LNCaP clone FGC (cell line): ENCODE data around the gene MYO16.

Experiments used
- DNase-seq: peaks from one replicate; pipeline ENCODE4 v3.0.0-alpha.2; 2011; ENCODE audit warnings: low read depth
- H3K4me3 ChIP-seq: 2 replicates; pipeline ENCODE4 v1.5.1; 2011; ENCODE audit warnings: mild to moderate bottlenecking, low read depth, low read length, control low read depth
- TF ChIP-seq, protein P1 (sequence below): IDR thresholded peaks from 2 replicates; pipeline ENCODE4 v1.5.1; 2012; ENCODE audit warnings: mild to moderate bottlenecking; ENCODE audit not compliant: control insufficient read depth, insufficient read depth; ENCODE audit errors: extremely low read depth

Gene MYO16

DNA sequence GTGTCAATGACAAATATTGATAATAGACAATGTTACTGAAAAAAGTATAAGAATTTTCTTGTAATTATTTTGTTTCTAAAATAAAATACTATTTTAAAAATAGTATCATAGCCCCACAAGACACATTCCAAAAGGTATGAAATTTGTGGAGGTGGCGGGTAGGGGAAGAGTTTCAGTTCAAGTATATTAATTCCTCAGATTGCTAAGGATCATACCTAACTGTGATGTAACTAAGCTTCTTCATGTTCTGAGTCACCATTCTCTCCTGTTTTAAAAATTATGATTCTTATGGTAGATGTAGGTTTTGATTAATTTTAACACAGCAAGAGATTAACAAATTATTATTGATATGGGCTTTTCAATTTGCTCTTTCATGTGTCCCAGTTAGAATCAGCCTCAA is 61.3 kb downstream of the MYO16 start:
- TF ChIP-seq, protein P1, sequence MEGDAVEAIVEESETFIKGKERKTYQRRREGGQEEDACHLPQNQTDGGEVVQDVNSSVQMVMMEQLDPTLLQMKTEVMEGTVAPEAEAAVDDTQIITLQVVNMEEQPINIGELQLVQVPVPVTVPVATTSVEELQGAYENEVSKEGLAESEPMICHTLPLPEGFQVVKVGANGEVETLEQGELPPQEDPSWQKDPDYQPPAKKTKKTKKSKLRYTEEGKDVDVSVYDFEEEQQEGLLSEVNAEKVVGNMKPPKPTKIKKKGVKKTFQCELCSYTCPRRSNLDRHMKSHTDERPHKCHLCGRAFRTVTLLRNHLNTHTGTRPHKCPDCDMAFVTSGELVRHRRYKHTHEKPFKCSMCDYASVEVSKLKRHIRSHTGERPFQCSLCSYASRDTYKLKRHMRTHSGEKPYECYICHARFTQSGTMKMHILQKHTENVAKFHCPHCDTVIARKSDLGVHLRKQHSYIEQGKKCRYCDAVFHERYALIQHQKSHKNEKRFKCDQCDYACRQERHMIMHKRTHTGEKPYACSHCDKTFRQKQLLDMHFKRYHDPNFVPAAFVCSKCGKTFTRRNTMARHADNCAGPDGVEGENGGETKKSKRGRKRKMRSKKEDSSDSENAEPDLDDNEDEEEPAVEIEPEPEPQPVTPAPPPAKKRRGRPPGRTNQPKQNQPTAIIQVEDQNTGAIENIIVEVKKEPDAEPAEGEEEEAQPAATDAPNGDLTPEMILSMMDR, result no peak
- no peak overlapping the region for H3K4me3 ChIP-seq
- no peak for DNase-seq

DNA sequence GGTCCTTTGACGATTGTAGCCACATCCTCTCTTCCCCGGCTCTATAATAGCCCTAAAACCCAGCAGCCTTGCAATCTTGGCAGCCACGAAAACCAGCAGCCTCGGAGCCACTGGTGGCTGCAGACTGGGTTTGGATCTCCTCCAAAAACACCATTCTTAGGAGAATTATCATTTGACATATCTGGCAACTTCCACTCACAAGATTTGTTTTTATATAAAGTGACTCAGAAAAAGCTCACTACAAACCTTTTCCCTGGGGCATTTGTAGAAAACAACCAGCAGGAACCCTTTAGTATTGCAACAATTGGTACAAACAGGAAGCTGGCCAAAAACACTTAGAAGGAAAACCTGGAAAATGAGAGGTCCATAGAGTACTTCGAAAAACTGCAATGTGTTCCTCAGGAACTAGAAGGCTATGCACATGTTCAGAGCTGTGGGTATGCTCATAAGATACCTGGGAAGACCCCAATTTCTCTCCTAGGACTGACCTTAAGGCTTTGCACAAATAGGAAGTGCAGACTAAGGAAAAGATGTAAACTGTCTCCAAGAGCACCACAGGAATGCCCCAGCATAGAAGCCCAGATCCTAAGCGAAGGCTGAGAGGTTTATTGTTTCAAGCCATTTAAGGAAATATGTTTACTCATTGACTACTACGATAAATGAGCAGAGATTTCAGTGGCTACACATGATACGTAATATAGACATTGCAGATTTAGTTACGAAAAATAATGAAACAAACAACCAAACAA is 71.2 kb downstream of the MYO16 start:
- no peak for DNase-seq
- H3K4me3 ChIP-seq, result no peak overlapping the region
- TF ChIP-seq, protein P1, result no peak

DNA sequence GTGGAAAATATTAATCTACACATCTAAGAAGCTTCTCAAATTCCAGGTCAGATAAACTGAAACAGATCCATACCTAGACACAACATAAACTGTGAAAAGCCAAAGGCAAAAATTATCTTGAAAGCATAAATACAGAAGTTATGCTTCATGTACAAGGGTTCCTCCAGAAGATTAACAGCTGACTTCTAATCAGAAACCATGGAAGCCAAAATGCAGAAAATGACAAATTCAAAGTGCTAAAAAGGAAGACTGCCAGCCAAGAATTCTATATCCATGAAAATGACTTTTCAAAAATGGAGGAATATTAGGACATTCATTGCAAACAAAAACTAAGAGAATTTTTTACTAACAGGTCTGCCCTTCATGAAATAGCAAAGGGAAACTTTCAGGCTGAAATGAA is 72.8 kb downstream of the MYO16 start:
- TF ChIP-seq, protein P1, result no peak
- no peak for DNase-seq

DNA sequence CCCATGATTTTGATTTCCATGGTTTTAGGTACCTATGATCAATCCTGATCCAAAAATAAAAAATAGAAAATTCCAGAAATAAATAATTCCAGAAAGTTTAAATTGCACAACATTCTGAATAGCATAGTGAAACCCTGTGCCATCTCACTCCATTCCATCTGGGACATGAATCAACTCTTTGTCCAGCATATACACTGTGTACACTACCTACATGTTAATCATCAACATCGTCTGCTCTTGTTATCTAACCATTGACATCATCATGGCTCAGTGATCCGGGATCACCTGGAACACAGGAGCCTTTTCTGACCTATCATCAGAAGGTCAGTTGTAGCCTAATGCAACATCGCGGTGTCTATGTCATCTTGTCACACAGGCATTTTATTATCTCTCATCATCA is 75.6 kb downstream of the MYO16 start:
- no peak for DNase-seq
- TF ChIP-seq, protein P1, result no peak
- H3K4me3 ChIP-seq, result no peak overlapping the region

More for the DNA sequence above, 72.8 kb downstream of the MYO16 start:
- no peak overlapping the region for H3K4me3 ChIP-seq

DNA sequence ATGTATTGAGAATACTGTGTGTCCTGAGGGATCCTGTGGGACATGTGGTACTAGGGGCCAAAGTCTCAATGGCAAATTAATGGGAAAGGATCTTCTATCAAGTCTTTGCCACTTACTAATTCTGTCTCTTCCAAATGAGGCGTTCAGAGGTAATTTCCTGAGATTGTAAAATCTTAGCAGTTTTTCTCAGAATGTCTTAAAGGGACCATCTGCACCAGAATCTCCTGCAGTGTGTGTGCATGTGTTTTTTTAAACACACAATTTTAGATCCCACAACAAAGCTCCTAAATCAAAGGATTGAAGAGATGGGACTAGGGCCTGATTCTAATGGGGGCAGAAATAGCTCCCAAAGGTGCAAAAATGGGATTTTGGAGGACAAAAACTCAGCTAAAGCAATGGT is 78.2 kb downstream of the MYO16 start:
- TF ChIP-seq, protein P1, result no peak
- no peak for DNase-seq
- no peak overlapping the region for H3K4me3 ChIP-seq

DNA sequence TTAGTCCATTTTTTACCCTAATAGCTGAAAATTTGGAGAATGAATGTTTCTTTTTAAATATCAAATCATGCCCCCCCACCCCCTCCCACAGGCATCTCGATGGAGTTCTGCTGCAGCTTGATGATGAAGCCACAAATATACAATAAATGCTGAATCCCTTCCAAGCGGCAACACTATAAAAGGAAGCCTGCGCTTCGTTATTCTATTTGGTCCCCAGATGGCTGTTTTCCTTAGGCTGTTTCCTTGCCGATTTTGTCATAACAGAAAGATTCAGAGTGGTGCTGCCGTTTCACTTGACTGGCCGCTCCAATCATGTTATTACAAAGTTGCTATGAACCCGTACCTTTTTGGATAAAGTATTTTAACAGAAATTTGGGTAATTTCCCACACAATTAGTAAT is 79.5 kb downstream of the MYO16 start:
- TF ChIP-seq, protein P1, result no peak
- DNase-seq, result no peak
- H3K4me3 ChIP-seq, result no peak overlapping the region

DNA sequence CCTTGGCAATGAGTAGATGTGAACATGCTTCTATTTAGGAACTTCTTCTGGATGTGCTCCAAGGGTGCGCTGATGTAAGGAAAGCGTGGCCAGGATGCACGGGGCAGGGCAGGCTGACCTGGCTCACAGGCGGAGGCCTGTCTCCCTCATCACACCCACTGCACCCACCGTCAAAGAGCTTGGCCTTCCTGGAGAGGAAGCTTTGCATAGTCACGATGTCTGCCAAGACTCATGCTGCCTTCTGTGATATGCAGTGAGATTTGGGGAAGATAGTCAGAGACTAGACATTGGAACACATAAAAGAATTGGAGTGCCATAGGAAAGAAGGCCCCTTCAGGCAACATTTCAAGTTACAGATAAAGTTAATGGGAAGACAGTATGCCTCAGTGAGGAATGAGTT is 82.0 kb downstream of the MYO16 start:
- TF ChIP-seq, protein P1, result no peak
- no peak overlapping the region for H3K4me3 ChIP-seq
- DNase-seq, result no peak
